ENCODE data around the gene NFKBIB. TPM values are rescaled to one million over a fixed set of nuclear protein-coding genes. Genes with fewer than 3 reads are reported as not detected.

NFKBIB gene
- total RNA-seq, 1 experiment from 2014 or later: 45.4 TPM

- CTCF ChIA-PET: interaction anchor here (0.7 to 1.4 kb wide), 3 partner anchors 28 to 526 kb away, joined by 4 to 11 read pairs (median 5); partner anchors contain the start of genes FAM98C and NFKBIB
- DNase-seq (ENCODE audit: unreplicated experiment): no peak
- Mint-ChIP-seq H3K4me1 (ENCODE audit: insufficient read depth, unreplicated experiment) (peaks cover 14% of the 10 kb centered on the region), H3K4me3 (ENCODE audit: unreplicated experiment) (no peak overlapping the region), H3K9me3 (ENCODE audit: unreplicated experiment) (no peaks in the 10 kb centered on the region), H3K27me3 (ENCODE audit: insufficient read depth, unreplicated experiment) (no peaks in the 10 kb centered on the region), H3K36me3 (ENCODE audit: insufficient read depth, unreplicated experiment) (peaks cover 23% of the 10 kb centered on the region), H3K27ac (ENCODE audit: low read depth, unreplicated experiment) (no peak overlapping the region)
- POLR2A ChIA-PET: interaction anchor here (3.3 kb wide), 1 partner anchor 28 kb away, joined by 35 read pairs; the partner anchor contains the start of genes NFKBIB and SIRT2
- intact Hi-C loops (cut with micrococcal nuclease): no loop called here
- TF ChIP-seq CTCF (IDR thresholded peaks at IDR 0.05; ENCODE audit: unreplicated experiment): no peak
- BruUV-seq (replicated peaks): no TSS peak
These were observed 28.7 kb downstream of the NFKBIB start for GRCh38 chr19:38928391-38929001.

DNA sequence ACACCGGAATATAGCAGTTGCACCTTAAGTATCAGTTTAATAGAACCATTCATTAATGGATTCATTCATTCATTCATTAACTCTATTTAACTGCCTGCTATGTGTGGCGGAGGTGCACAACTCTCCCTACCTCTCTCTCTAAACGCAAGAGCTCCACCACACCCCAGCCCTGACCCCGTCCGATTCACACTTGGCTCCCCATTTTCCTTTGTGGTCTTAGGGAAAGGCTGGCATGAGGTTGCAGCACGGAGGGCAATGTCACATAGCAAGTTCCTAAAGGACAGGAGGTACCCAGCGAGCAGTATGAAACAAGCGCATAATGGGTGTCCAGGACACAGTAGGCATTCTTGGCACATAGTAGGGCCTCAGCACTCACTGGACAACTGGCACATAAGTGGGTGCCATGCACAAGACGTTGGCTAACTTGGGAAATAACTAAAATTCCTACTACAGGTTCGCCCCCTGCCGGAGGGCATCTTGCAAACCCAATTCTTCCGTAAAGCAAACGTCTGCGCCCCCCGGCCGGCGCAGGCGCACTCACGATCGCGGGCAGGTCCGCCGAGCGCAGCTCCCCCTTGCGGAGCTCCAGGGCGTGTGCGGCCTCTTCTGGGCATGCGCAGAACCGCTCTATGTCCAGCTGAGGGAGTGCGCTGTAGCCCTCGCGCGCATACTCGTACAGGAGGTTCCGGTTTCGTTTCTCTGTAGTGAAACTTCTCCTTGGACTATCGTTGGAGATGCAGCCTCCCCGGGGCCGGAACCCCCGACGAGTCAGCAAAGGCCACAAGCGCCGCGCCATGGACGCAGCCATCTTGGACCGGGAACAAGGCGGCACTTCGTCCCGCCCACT is 30.4 kb downstream of the NFKBIB start, which contains the start of gene SARS2:
TSS of gene SARS2 (minus strand) at position 835 of the 847 bp plus-strand sequence. CDS start at position 808, 27 bp downstream.
- TF ChIP-seq CTCF (IDR thresholded peaks at IDR 0.05; ENCODE audit: unreplicated experiment): peak; percentile 95
- intact Hi-C loops (cut with micrococcal nuclease): loop anchor here (1.0 to 10.0 kb wide), 6 partner anchors 29 to 695 kb away; partner anchors contain the start of gene FAM98C
- DNase-seq (ENCODE audit: unreplicated experiment): peak; percentile 93
- peaks cover 24% of the 10 kb centered on the region for H3K36me3 Mint-ChIP-seq (ENCODE audit: insufficient read depth, unreplicated experiment)
- H3K27me3 Mint-ChIP-seq (ENCODE audit: insufficient read depth, unreplicated experiment): no peaks in the 10 kb centered on the region
- peak within 1 kb of the TSS; percentile 85 for H3K4me3 Mint-ChIP-seq (ENCODE audit: unreplicated experiment)
- peaks cover 7% of the 10 kb centered on the region for H3K9me3 Mint-ChIP-seq (ENCODE audit: unreplicated experiment)
- CTCF ChIA-PET: interaction anchor here (0.6 to 2.3 kb wide), 43 partner anchors 11 to 795 kb away, joined by 3 to 16 read pairs (median 3); partner anchors contain the start of genes FAM98C and NFKBIB
- peak within 1 kb of the TSS; percentile 95 for H3K27ac Mint-ChIP-seq (ENCODE audit: low read depth, unreplicated experiment)
- POLR2A ChIA-PET: interaction anchor here (0.6 to 3.3 kb wide), 30 partner anchors 10 to 684 kb away, joined by 3 to 35 read pairs (median 5); partner anchors contain the start of genes ACTN4, ECH1, EIF3K and FAM98C
- no TSS peak for BruUV-seq (replicated peaks)
- peaks cover 14% of the 10 kb centered on the region for H3K4me1 Mint-ChIP-seq (ENCODE audit: insufficient read depth, unreplicated experiment)

DNA sequence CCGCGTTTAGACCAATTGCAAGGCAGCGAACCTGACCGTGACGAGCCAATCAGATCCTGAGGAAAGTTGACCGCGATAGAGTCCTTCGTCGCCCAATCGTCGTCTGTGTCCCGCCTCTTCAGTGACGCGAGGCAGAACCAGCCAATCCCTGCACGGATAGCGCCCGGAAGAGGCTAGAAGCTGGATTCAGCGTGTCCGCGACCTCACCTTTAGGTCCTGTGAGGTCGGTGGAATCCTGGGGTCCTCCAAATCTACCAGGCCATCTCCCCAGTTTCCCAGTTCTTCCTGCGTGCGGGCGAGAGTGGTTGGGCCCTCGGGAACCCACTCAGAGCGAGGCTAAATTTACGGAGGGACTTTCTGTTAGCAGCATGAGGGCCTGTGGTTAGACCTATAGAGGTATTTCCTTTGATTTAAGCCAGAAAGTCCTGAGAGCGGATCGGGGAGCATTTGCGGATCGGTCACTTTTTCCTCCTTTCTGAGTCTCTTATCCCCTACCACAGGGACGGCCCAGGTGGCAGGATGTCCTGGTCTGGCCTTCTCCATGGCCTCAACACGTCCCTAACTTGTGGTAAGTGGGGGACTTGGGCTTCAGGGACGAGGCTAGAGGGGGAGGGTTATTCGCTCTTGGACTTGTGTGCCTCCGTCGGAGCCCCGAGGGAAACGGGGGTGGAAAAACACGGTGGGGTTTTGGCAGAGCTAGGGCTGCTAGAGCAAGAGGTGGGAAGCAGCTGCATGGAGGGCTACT is 31.2 kb downstream of the NFKBIB start, which contains the start of gene MRPS12:
TSS of gene MRPS12 (plus strand) at position 169 of the 745 bp plus-strand sequence. CDS start at position 520, 351 bp downstream.
- peak; percentile 100 for DNase-seq (ENCODE audit: unreplicated experiment)
- TF ChIP-seq CTCF (IDR thresholded peaks at IDR 0.05; ENCODE audit: unreplicated experiment): no peak
- Mint-ChIP-seq H3K36me3 (ENCODE audit: insufficient read depth, unreplicated experiment) (peaks cover 24% of the 10 kb centered on the region), H3K4me3 (ENCODE audit: unreplicated experiment) (peak within 1 kb of the TSS; percentile 85), H3K4me1 (ENCODE audit: insufficient read depth, unreplicated experiment) (peaks cover 14% of the 10 kb centered on the region), H3K9me3 (ENCODE audit: unreplicated experiment) (peaks cover 7% of the 10 kb centered on the region), H3K27ac (ENCODE audit: low read depth, unreplicated experiment) (peak within 1 kb of the TSS; percentile 95), H3K27me3 (ENCODE audit: insufficient read depth, unreplicated experiment) (no peaks in the 10 kb centered on the region)
- POLR2A ChIA-PET: interaction anchor here (0.6 to 3.3 kb wide), 37 partner anchors 9 to 685 kb away, joined by 3 to 35 read pairs (median 4); partner anchors contain the start of genes ACTN4, ECH1, EIF3K and FAM98C
- TSS peak; percentile 74 for BruUV-seq (replicated peaks)
- CTCF ChIA-PET: interaction anchor here (0.6 to 2.3 kb wide), 32 partner anchors 10 to 795 kb away, joined by 3 to 16 read pairs (median 3); partner anchors contain the start of gene FAM98C
- intact Hi-C loops (cut with micrococcal nuclease): loop anchor here (1.0 to 10.0 kb wide), 6 partner anchors 30 to 696 kb away; partner anchors contain the start of gene FAM98C

Data from MCF 10A (cell line).